Measurements from ENCODE around the gene SKIC2.
"Not testable (repeated sequence)": the region's sequence is repeated elsewhere in the genome, so short reads cannot be mapped to it uniquely, and the experiment has no call there.

The SKIC2 gene

DNA sequence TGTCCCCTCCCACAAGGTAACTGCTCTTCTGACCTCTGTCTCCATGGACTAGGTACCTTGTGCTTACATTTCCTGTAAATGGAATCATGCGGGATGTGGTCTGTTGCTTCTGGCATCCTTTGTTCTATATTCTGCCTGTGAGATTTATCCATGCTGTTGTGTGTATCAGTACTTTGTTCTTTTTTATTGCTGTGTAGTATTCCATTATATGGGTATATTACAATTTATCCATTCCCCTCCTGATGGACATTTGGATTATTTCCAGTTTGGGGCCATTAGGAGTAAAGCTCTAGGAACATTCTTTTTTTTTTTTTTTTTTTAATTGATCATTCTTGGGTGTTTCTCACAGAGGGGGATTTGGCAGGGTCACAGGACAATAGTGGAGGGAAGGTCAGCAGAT lies 28.0 kb upstream of the SKIC2 start:
- in situ Hi-C loops (cut with MboI; ENCODE audit: low pct_unique_long_range_greater_than_20kb, low sequenced_read_pairs, unreplicated experiment) = no loop called here
- TF ChIP-seq, protein P1, sequence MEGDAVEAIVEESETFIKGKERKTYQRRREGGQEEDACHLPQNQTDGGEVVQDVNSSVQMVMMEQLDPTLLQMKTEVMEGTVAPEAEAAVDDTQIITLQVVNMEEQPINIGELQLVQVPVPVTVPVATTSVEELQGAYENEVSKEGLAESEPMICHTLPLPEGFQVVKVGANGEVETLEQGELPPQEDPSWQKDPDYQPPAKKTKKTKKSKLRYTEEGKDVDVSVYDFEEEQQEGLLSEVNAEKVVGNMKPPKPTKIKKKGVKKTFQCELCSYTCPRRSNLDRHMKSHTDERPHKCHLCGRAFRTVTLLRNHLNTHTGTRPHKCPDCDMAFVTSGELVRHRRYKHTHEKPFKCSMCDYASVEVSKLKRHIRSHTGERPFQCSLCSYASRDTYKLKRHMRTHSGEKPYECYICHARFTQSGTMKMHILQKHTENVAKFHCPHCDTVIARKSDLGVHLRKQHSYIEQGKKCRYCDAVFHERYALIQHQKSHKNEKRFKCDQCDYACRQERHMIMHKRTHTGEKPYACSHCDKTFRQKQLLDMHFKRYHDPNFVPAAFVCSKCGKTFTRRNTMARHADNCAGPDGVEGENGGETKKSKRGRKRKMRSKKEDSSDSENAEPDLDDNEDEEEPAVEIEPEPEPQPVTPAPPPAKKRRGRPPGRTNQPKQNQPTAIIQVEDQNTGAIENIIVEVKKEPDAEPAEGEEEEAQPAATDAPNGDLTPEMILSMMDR (IDR thresholded peaks at IDR 0.05; ENCODE audit: extremely low read depth, insufficient read depth, missing control alignments) = no peak
- no peak for DNase-seq (ENCODE audit: low spot score)

DNA sequence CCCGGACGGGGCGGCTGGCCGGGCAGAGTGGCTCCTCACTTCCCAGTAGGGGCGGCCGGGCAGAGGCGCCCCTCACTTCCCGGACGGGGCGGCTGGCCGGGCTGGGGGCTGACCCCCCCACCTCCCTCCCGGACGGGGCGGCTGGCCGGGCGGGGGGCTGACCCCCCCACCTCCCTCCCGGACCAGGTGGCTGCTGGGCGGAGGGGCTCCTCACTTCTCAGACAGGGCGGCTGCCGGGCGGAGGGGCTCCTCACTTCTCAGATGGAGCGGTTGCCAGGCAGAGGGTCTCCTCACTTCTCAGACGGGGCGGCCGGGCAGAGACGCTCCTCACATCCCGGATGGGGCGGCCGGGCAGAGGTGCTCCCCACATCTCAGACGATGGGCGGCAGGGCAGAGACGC lies 26.8 kb upstream of the SKIC2 start:
- DNase-seq (ENCODE audit: low spot score); in situ Hi-C loops (cut with MboI; ENCODE audit: low pct_unique_long_range_greater_than_20kb, low sequenced_read_pairs, unreplicated experiment): not testable (repeated sequence)

DNA sequence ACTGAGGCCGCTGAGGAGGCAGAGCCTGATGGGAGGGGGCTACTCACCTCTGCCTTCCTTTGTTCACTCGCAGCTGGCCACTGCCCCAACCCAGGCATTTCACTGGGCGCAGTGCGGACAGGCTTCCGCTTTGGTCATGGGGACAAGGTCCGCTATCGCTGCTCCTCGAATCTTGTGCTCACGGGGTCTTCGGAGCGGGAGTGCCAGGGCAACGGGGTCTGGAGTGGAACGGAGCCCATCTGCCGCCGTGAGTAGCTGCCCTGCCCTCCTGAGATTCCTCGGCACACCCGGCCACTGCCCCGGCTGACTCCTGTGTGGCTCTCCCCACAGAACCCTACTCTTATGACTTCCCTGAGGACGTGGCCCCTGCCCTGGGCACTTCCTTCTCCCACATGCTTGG lies 25.4 kb upstream of the SKIC2 start:
- TF ChIP-seq, protein P1 (IDR thresholded peaks at IDR 0.05; ENCODE audit: extremely low read depth, insufficient read depth, missing control alignments) = no peak
- in situ Hi-C loops (cut with MboI; ENCODE audit: low pct_unique_long_range_greater_than_20kb, low sequenced_read_pairs, unreplicated experiment) = no loop called here
- DNase-seq (ENCODE audit: low spot score) = no peak

DNA sequence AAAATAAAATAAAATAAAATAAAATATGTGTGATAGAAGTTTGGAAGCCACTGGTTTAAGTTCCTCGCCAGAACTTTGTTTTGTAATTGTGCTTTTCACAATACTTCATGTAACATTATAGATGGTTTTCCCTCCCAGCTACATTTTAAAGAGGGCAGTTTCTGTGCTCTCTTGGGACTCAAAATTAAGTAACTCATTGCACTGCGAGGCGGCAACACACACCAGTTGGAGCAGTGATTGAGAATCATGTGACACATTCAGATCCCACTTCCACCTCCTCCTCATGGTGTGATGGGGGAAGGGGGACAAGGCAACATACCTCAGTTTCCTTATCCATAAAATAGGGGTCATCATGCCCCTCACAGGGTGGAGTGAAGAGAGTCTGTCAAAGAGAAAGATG lies 24.0 kb upstream of the SKIC2 start:
- in situ Hi-C loops (cut with MboI; ENCODE audit: low pct_unique_long_range_greater_than_20kb, low sequenced_read_pairs, unreplicated experiment) = no loop called here
- TF ChIP-seq, protein P1 (IDR thresholded peaks at IDR 0.05; ENCODE audit: extremely low read depth, insufficient read depth, missing control alignments) = no peak
- no peak for DNase-seq (ENCODE audit: low spot score)

DNA sequence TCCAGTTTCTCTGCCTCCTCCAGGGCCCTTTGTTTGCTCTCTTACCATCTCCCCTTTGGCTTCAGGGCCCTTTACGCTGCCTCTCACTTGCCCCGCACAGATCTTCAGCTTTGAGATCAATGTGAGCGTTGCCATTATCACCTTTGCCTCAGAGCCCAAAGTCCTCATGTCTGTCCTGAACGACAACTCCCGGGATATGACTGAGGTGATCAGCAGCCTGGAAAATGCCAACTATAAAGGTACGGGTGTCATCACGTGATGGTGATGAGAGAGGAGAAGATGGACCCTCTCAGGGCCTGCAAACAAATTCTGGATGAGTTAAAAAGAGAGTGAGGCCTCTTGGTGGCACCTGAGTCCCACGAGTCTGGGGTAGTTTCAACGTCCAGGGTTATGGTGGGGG lies 23.2 kb upstream of the SKIC2 start:
- no peak for DNase-seq (ENCODE audit: low spot score)
- in situ Hi-C loops (cut with MboI; ENCODE audit: low pct_unique_long_range_greater_than_20kb, low sequenced_read_pairs, unreplicated experiment) = no loop called here
- TF ChIP-seq, protein P1 (IDR thresholded peaks at IDR 0.05; ENCODE audit: extremely low read depth, insufficient read depth, missing control alignments) = no peak

DNA sequence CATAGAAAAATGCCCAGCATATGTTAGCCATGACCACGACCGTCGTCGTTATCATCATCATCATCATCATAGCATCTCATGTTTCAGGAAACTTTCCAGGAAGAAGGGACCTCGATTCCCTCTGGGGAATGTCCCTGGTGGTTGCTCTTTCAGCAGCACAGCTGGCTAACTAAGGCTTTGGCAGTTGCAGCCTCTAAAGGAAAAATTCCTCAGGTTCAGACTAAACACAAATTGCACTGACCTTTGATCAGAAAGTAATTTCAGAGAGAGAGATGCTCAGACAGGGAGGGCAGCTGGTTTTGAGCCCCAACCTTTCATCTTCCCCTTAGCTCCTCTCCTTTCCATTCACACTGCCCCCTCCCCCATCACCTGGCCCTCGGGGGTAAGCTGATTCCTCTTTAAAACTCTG lies 18.7 kb upstream of the SKIC2 start:
- DNase-seq (ENCODE audit: low spot score) = no peak
- in situ Hi-C loops (cut with MboI; ENCODE audit: low pct_unique_long_range_greater_than_20kb, low sequenced_read_pairs, unreplicated experiment) = no loop called here
- TF ChIP-seq, protein P1 (IDR thresholded peaks at IDR 0.05; ENCODE audit: extremely low read depth, insufficient read depth, missing control alignments) = no peak

DNA sequence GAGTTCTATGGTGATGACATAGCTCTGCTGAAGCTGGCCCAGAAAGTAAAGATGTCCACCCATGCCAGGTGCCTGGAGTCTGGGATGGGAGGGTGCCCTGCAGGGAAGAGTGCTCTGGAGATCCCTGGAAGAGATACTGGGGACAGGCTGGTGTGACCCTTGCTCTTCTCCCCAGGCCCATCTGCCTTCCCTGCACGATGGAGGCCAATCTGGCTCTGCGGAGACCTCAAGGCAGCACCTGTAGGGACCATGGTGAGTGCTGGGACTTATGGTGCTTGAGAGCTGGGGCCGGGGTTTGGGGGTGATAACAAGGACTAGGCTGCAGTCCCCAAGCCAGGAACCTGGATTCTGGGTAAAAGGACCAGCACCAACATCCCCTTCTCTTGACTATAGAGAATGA lies 15.2 kb upstream of the SKIC2 start:
- TF ChIP-seq, protein P1 (IDR thresholded peaks at IDR 0.05; ENCODE audit: extremely low read depth, insufficient read depth, missing control alignments) = no peak
- no peak for DNase-seq (ENCODE audit: low spot score)
- in situ Hi-C loops (cut with MboI; ENCODE audit: low pct_unique_long_range_greater_than_20kb, low sequenced_read_pairs, unreplicated experiment) = no loop called here
